G401 (cell line): ENCODE measurements around the gene PTBP1. TPM values are rescaled to one million over a fixed set of nuclear protein-coding genes. Genes with fewer than 3 reads are reported as not detected.
"Not testable (repeated sequence)": the region's sequence is repeated elsewhere in the genome, so short reads cannot be mapped to it uniquely, and the experiment has no call there.

Experiments used
- DNase-seq: peaks from one replicate; pipeline ENCODE4 v3.0.0-alpha.2; 2015; ENCODE audit warnings: low spot score
- in situ Hi-C: cut with HindIII; loops from 2 replicates; pipeline ENCODE4 v1.10.0; 2016; ENCODE audit warnings: low sequenced_read_pairs, mixed read lengths
- total RNA-seq: library from RNA; depleted of rRNA; stranded (reverse); fragments of >200 nt; shearing (Covaris generic); gene quantifications from 2 replicates; pipeline ENCODE4 v1.2.3, GENCODE V29; 2014

The PTBP1 gene
- total RNA-seq, 1 experiment from 2014 or later = 361 TPM

DNA sequence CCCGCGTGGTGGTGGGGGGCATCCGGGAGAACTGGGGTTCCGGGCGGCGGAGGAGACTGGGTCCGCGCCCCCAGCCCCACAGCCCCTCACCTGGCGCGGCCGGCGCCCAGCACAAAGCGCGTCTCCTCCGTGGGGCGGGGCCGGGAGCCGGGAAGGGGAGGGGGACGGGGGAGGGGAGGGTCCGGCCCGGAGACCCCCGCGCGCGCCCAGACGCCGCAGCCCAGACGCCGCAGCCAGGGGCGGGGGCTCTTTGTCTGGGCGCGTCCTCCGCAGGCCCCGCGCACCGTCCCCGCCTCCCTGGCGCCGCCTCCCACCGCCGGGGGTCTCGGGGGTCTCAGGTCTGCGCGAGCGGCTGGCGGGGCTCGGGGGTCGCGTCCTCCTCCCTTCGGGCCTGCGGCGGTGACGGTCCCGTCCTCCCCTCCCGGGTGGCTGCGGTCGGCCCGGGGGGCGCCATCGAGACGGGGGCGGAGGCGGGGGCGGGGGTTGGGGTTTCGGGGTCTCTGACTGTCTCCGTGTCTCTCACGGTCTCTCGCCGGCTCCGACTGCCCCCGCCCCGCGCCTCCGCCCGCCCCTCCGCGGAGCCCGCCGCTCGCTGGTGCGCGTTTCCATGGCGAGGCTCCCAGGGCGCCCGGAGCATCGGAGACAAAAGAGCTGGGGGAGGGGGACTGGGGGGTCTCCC lies 24.7 kb downstream of the PTBP1 start, which contains the start of gene PLPPR3:
TSS of gene PLPPR3 (minus strand) at position 131 of the 679 bp plus-strand sequence. CDS start 396 bp downstream, outside the sequence.
- in situ Hi-C loops = no loop called here
- DNase-seq = no peak

DNA sequence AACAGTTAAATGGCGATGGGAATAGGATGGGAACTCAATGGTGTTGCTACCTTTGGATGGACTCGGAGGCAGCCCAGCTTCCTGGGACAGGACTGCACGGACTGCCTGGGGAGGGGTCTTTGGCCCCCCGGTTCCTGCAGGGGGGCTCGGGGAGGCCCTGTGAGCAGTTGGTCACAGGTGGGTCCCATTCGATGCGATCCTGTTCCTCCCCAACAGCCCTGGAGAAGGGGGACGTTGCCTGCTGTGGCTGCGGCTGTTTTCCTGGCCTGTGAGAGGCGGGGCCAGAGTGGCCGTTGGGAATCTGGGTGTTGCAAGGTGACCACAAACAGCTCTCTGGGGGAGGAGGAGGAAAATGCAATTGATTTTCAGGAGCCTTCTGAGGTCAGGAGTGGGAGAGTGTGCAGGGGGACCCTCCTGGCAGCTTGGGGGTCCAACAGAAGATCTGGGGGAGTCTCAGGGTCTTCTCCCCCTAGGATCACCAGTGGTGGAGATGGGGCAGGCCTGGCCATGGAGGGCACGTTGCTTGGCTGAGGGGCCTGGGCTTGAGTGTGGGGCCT lies 26.4 kb downstream of the PTBP1 start:
- DNase-seq = no peak
- in situ Hi-C loops = no loop called here

DNA sequence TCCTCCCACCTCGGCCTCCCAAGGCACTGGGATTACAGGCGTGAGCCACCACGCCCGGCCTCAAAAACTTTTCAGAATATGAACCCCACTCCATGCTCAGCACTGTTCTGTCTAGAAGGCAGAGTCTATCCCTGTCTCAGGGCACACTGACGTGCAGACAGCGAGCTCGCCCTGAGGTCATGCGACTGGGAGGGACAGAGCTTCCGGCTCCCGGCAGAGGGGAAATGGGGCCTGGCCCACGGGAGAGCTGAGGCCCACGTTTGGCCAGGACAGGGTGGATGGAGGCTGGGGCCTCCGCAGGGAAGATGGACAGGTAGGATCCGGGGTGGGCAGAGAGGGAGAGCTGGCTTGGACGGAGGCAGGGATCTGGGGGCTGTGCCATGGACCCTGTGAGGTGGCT lies 27.6 kb downstream of the PTBP1 start:
- no peak for DNase-seq
- in situ Hi-C loops = no loop called here

DNA sequence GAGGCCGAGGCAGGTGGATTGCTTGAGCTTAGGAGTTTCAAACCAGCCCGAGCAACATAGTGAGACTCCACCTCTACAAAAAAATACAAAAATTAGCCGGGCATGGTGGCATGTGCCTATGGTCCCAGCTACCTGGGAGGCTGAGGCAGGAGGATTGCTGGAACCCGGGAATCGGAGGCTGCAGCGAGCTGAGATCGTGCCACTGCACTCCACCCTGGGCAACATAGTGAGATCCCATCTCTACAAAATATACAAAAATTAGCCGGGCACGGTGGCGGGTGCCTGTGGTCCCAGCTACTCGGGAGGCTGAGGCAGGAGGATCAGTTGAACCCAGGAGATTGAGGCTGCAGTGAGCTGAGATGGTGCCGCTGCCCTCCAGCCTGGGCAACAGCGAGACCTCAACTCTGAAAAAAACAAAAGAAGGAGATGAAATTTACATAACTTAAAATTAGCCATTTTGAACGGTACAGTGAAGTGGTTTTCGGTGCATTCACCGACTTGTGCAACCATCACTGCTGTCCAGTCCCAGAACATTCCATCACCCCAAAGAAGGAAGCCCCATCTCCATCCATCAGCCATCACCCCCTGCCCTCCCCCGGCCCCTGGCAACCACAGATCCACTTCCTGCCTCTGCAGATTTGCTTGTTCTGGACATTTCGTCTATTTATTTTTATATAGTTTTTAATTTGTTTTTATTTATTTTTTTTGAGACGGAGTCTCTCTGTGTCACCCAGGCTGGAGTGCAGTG lies 28.8 kb downstream of the PTBP1 start:
- in situ Hi-C loops = no loop called here
- DNase-seq = no peak

DNA sequence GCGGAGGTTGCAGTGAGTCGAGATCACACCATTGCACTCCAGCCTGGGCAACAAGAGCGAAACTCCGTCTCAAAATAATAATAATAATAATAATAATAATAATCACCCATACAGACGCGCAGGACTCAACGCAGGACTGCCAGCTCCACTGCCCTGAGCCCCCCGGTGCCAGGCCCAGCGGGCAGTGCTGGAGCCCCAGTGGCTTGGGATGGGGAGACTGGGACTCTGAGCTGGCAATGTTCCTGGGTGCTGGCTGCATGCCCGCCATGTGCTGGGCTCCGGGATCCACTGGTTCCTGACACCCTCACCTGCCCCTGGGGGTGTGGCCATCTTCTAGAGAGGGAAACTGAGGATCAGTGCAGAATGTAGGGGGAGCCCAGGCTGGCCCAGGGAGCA lies 30.1 kb downstream of the PTBP1 start:
- no peak for DNase-seq
- in situ Hi-C loops = no loop called here

DNA sequence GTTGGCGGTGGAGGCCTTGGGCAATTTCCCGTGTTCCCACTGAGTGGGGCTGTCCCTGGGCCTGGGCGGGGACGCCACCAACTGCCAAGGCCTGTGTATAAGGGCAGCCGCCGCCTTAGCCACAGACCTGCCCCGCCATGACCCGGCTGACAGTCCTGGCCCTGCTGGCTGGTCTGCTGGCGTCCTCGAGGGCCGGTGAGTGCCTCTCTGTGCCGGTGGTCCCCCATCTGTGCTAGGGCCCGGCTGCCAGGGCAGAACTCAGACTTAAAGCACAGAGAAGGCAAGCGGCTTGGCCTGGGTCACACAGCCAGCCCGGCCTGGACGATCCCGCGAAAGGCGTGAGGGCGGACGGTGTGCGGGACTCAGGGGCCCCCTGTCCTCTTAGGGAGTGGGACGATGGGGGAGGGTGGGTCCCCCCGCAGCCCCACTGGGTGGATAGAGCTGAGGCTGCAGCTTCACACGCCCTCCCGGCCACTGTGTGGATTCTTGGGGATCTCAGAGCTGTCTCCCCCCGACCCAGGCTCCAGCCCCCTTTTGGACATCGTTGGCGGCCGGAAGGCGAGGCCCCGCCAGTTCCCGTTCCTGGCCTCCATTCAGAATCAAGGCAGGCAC lies 30.6 kb downstream of the PTBP1 start, which contains the start of gene AZU1:
TSS of gene AZU1 (plus strand) at position 128 of the 612 bp plus-strand sequence. CDS start at position 138, 10 bp downstream.
- in situ Hi-C loops = no loop called here
- DNase-seq = no peak

DNA sequence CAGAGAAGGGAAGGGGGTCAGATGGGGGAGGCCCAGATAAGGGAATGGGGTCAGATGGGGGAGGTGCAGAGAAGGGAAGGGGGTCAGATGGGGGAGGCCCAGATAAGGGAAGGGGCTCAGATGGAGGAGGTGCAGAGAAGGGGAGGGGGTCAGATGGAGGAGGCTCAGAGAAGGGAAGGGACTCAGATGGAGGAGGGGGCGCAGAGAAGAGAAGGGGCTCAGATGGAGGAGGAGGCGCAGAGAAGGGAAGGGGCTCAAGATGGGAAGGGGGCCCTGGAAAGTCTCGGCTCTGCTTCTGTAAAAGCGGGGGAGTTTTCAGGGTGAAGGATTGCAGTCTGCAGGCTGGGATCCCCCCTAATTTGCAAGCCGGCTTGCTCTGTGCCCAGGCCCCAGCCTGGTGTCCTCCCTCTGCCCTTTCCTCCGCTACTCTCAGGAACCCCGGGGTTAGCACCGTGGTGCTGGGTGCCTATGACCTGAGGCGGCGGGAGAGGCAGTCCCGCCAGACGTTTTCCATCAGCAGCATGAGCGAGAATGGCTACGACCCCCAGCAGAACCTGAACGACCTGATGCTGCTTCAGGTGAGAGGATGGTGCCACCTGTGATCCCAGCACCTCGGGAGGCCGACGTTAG lies 32.0 kb downstream of the PTBP1 start:
- in situ Hi-C loops = no loop called here
- no peak for DNase-seq

DNA sequence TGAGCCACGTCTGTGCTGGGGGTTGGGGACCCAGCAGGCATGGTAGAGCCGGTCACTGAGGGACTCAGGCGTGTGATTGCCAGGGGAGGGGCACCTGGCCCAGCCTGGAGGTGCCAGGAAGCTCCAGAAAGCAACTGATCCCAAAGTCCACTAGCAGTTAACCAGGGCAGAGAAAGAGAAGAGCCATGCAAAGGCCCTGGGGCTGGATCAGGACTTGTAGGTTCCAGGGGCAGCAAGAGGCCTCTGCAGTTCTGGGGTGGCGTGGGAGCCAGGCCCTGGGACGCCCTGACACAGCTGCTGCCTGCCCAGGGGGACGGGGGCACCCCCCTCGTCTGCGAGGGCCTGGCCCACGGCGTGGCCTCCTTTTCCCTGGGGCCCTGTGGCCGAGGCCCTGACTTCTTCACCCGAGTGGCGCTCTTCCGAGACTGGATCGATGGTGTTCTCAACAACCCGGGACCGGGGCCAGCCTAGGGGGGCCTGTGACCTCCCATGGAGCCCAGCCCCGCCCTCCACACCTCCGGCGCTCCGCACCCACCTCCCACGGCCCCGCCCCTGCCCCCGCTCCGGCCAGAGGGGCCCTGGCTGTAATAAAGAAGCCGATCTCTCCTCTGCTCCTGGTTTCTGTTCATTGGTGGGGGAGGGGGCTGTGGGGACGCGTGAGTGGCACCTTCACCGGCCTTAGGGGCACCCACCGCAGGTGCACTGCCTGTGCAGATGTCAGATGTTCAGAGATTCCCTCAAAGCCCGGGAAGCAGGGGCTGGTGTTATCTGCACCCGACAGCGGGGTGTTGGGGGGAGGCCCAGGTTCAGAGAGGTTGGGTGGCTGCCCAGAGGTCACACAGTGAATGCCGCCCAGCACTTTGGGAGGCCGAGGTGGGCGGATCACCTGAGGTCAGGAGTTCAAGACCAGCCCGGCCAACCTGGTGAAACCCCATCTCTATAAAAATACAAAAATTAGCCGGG lies 34.4 kb downstream of the PTBP1 start:
- in situ Hi-C loops = no loop called here
- no peak for DNase-seq

DNA sequence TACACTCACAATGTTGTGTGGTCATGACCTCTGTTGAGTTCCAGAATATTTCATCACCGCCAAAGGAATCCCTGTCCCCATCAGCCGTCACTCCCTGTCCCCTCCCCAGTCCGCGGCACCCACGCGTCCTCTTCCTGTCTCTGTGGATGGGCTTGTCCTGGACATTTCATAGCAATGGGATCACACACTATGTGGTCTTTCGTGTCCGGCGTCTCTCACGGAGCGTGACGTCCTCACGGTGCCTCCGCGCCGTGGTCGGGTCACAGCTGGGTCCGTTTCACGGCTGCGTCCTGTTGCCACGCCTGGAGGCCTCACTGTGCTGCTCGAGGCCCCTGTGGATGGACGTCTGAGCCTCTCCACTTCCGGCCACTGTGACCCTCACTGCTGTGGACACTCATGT lies 37.0 kb downstream of the PTBP1 start:
- in situ Hi-C loops = no loop called here
- DNase-seq = no peak

DNA sequence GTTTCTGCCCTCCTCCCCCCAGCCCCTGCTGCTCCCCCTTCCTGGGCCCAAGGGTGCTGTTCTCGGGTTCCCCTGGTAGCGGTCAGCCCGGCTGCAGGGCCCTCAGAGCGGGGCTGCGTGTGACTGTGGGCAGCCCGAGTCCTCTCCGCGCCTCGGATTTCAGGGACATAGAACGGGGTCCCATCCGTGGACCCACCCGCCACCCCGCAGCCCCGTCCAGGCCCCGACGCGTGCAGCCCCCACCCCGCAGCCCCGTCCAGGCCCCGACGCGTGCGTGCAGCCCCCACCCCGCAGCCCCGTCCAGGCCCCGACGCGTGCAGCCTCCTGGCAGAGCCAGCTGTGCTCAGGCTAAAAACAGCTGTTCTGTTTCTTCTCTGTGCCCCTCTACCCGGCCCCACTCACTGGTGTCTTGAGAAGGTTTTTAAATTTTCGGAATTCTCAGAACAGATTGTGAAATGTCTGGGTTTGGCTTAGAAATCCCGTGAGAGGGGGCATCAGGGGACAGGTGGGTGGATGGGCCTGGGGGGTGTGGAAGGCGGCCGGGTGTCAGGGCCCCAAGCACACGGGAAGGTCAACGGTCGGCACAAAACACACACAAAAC lies 38.1 kb downstream of the PTBP1 start:
- DNase-seq = no peak
- in situ Hi-C loops = no loop called here

DNA sequence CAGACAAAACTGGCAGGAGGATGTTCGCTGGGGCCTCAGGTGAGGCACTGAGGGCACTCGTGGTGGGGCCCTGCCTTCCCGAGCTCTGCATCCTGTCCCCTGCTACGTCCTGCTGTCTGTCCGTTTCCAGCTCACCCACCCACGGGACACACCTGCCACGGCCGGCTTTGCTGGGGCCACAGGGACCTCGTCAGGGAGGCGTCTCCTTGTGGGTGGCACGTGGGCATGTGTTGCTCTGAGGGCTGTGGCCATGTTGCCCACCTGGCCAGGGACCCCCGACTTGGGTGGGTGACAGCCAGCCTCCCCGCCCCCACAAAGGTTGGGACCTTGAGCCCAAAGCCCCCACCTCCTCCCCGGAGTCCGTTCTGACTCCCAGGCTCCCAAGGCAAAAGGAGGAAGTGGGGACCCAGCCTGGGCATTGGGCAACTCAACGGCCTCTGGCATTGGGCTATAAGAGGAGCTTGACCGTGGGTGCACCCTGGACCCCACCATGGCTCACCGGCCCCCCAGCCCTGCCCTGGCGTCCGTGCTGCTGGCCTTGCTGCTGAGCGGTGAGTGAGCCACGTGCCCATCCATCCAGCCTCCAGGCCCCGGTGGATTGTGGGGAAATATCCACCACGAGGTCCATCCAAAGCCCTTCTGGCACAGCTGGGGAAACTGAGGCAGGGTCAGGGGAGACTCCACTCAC lies 43.4 kb downstream of the PTBP1 start, which contains the start of gene PRTN3:
TSS of gene PRTN3 (plus strand) at position 481 of the 688 bp plus-strand sequence. CDS start at position 491, 10 bp downstream.
- in situ Hi-C loops = no loop called here
- DNase-seq = no peak

DNA sequence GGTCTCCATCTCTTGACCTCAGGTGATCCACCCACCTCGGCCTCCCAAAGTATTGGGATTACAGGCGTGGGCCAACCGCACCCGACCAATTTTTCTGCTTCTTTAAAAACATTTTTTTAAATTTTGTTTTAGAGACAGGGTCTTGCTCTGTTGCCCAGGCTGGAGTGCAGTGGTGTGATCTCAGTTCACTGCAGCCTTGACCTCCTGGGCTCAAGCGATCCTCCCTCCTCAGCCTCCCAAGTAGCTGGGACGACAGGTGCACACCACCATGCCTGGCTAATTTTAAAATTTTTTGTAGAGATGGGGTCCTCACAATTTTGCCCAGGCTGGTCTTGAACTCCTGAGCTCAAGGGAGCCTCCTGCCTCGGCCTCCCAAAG lies 45.5 kb downstream of the PTBP1 start:
- DNase-seq, in situ Hi-C loops: not testable (repeated sequence)

DNA sequence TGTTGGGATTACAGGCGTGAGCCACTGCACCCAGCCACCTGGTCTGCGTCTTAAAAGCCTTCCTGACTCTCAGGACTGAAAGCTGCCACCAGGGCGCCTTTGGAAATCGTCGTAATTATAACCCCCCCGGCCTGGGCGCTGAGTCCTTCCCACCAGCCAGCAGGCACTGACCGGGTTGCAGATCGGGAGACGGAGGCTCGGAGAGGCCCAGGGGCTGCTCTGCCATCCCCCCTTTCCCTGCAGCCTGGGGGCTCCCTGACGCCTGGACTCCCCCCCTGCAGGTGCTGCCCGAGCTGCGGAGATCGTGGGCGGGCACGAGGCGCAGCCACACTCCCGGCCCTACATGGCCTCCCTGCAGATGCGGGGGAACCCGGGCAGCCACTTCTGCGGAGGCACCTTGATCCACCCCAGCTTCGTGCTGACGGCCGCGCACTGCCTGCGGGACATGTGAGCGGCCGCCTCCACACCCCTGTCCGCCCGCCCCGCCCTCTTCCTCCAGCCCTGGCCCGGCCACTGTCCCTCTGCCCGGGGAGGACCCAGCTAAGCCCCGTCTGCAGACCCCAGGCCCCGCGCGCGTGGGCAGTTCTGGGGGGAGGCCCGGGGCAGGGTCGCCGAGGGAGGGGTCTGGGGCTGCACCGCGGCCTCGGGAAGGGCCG lies 46.1 kb downstream of the PTBP1 start:
- in situ Hi-C loops = no loop called here
- no peak for DNase-seq

DNA sequence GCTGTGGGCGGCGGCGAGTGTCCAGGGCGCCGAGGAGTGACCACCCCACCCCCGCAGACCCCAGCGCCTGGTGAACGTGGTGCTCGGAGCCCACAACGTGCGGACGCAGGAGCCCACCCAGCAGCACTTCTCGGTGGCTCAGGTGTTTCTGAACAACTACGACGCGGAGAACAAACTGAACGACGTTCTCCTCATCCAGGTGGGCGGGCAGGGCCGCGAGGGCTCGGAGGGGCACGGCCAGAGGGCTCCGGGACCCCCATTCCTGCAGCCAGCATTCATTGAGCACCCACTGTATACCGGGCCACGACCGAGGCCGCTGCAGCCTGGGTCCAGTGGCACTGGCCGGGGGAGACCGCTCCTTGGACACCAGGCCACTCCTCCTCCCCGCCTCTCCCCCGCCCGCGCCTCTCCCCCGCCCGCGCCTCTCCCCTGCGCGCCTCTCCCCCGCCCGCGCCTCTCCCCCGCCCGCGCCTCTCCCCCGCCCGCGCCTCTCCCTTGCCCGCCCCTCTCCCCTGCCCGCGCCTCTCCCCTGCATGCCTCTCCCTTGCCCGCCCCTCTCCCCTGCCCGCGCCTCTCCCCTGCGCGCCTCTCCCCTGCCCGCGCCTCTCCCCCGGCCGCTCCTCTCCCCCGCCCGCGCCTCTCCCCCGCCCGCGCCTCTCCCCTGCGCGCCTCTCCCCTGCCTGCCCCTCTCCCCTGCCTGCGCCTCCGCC lies 46.7 kb downstream of the PTBP1 start:
- in situ Hi-C loops = no loop called here
- no peak for DNase-seq

DNA sequence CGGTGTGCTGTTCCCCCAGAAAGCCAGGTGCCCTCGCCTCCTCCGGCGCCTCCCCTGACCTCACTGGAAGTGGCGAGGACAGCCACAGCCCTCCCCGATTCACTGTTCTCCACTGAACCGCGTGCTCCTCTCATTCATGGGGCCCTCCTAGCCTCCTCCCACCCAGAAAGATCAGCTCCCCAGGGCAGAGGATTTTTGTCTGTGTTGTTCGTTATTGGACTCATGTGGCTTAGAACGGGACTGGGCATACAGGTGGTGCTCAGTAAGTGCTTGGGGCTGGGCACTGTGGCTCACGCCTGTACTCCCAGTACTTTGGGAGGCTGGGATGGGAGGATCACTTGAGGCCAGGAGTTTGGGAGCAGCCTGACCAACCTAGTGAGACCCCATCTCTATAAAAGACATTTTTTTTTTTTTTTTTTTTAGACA lies 47.3 kb downstream of the PTBP1 start:
- in situ Hi-C loops = no loop called here
- DNase-seq = no peak
